Measurements from ENCODE around the gene ICOS. TPM values are rescaled to one million over a fixed set of nuclear protein-coding genes. Genes with fewer than 3 reads are reported as not detected.

Gene ICOS
- total RNA-seq, 1 donor from 2014 or later, result not detected

DNA sequence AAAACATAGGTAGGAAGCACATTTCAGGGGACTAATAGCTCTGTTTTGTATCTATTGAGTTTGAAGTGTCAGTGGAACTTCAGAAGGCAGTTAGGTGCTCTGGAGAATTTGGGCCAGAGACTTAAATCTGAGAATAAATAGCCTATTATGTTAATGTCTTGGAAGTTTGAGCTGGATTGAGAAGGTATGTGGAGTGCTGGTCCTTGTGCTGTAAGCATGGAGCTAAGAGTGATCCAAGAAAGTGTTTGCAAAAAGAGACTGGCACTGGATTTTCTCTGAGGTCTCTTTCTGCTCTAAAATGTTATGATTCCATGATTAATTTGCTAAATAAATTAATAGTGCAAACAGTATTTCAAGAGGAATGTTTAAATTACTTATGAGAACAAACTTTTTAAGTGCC is 63.3 kb downstream of the ICOS start:
- intact Hi-C loops (cut with DNase I), result no loop called here

DNA sequence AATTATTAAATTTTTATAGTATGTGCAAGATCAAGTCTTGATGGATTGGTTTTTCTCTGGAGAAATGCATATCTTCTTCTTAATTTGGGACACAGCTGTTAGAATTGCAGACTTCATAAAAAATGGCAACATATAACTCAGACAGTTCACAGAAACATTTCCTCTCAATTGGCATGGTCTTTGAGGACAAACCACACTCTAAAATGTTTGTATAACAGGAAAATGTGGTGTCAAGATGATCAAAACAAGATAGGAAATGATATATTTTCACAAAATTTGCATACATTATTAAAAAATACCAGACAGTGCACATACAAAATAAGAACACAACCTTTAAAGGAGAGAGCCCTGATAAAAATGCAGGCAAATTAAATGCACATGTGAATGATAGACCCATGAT is 63.9 kb downstream of the ICOS start:
- intact Hi-C loops (cut with DNase I), result no loop called here
- no peak for DNase-seq (ENCODE audit: low spot score)

More for the DNA sequence above, 63.3 kb downstream of the ICOS start:
- no peak for DNase-seq (ENCODE audit: low spot score)

DNA sequence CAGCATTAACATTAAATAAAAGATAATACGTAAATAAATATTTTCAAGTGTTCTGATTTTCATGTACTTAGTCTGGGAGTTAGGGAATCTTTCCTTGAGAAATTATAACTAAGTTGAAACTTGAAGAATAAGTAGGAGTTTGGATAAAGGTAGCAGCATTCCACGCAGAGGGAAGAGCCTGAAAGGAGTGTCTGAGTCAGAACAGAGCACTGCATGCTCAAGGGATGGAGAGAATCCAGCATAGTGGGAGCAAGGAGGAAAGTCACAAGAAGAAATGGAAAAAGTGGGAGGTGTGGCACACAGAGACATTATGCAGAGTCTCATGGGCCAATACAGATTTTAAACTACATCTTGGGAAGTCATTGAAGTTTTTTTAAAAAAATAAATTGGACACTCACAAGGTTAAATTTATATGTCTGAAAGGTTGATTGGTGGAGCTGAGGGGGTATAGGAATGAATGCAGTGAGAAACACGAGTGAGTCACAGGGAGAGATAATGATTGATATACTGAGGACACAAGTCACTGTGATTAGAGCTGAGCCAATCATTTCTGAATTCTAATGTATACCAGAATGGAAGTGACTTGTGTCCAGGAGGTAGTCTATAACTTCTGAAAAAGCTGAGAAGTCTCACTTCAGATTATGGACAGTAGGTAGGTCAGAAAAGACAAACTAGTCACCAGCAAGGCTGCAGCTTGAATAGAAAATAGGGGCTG is 66.9 kb downstream of the ICOS start:
- intact Hi-C loops (cut with DNase I), result no loop called here
- DNase-seq (ENCODE audit: low spot score), result no peak

DNA sequence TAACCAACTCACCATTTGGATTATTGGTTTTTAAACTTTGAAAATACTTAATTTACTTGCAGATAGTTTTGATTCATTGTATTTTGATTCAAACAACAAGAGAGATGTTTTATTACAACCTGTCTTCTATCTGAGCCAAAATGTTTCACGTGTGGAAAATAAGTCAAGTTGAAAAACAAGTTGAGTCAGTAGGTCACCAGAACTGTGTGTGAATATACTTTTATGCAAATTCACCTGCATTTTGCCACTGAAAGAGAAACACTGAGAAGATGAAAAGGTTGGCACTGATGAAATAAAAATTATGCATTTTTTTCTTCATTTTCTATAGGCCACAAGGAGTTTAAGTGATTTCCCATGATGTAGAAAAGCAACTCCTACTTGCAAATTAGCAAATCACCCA is 68.3 kb downstream of the ICOS start:
- DNase-seq (ENCODE audit: low spot score), result no peak
- intact Hi-C loops (cut with DNase I), result no loop called here

DNA sequence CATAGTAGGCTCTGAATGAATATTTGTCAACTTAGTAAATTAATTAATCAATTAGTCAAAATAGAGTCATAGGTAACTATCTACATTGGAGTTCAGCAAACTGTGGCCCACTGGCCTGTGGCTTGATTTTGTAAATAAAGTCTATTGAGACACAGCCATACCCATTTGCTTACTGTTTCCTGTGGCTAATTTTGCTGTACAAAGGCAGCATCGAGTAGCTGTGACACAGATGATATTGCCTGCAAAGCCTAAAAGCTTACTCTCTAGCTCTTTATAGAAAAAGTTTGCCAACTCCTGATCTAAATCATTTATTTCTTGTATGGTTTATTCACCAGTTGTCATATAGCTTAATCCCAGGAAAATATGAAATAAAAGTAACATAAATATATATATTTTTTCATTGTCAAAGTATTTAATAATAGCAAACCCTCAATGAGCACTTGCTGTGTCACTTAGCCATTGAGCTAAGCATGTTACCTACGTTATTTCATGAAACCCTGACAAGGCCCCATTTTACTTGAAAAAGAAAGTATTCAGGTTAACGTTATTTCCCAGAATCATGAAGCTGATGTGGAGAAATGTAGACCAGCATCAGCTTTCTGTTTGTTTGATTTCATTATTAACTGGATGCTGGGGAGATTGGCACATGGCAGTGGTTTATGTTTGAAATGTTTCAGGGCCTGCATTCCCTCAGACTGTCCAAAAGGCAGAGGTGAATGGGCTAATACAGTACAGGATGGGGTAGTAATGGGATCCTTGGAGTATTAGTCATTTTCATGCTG is 69.6 kb downstream of the ICOS start:
- DNase-seq (ENCODE audit: low spot score), result no peak
- intact Hi-C loops (cut with DNase I), result no loop called here

DNA sequence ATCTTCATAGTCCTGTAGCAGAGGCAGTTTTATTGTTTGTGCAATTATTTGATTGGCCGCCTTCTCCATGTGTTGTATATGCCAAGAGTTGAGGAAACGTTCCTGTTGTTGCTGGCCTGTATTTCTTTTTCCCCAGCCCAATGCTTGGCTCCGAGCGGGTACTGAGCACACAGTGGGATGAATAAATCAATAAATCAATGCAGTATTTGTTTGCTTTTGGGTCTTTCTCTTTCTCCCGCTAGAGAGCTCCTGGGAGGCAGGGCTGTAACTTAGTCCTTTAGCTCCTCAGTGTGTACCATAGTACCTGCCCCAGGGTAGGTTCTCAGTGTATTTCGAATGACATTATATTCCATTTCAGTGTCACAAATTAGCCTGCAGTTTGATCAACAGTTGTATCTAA is 71.8 kb downstream of the ICOS start:
- DNase-seq (ENCODE audit: low spot score), result no peak
- intact Hi-C loops (cut with DNase I), result no loop called here

DNA sequence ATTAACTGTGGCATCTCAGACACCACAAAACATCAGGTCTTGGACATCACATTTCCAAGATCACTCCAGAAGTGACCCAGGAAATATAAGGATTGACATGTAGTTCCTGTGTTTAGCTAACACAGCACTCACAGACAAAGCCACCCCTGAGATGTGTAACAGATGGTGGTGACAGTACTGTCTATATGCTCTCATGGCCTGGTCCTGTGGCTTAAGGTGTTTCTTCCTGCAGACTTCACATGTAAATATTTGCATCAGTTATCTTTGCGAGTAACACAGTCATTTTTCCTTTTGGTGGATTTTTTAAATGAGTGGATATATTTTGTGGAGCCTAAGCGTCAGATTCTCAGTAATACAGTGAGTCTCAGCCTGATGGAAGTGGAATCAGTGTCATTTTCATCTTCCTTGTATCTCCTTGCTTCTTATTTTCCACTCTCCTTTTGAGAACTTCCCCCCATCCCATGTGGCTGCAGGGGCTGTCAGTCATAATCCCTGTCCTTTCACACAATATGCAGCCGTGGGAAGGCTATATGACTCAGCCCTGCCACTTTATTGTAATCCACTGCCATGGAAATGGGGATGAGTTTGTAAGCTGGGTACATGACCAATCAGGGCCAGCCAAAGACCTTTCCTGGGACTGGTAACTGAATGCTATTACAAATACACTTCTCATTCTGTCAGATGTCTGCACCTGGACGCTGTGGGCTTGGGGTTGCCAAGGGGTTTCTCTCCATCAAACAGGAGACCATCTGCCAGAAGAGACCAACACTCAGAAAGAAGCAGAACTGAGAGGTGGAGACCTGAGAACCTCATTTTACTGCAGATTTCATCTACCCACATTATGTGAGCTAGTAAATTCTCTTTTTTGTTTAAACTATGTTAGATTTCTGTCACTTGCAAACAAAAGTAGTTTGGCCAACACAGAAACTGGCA is 74.3 kb downstream of the ICOS start:
- no peak for DNase-seq (ENCODE audit: low spot score)
- intact Hi-C loops (cut with DNase I), result no loop called here

Other genes with a start within 250 kb of the ICOS start
- 1.3 TPM for gene CD28, start 230.1 kb upstream of the ICOS start, total RNA-seq
- gene CTLA4, start 69.0 kb upstream of the ICOS start, total RNA-seq, result not detected